Stomach (tissue), 9 donors: Measurements from ENCODE around the gene LNX1. TPM values are rescaled to one million over a fixed set of nuclear protein-coding genes. Genes with fewer than 3 reads are reported as not detected.

Experiments
- DNase-seq, 2 donors: peaks; one replicate each; pipeline versions ENCODE4 v3.0.0 to v3.0.0-alpha.2; 2013 to 2019
- H3K27ac ChIP-seq, 5 donors: fragments of 200-600 bp in 4 of 5; sonication (generic) in 4 of 5; one replicate each; pipeline ENCODE4 v1.5.1; 2013 to 2019; ENCODE audit warnings: mild to moderate bottlenecking in 1 of 5, moderate library complexity in 1 of 5
- H3K27me3 ChIP-seq, 3 donors: fragments of 200-600 bp; sonication (generic); one replicate each; pipeline ENCODE4 v1.5.1; 2017 to 2019; ENCODE audit warnings: mixed run types in 1 of 3
- H3K36me3 ChIP-seq, 4 donors: fragments of 200-600 bp; sonication (generic); 1 replicate in 3 of 4; 2 replicates in 1 of 4; pipeline ENCODE4 v1.5.1; 2016 to 2019
- H3K4me1 ChIP-seq, 4 donors: fragments of 200-600 bp; sonication (generic); one replicate each; pipeline ENCODE4 v1.5.1; 2016 to 2019
- H3K4me3 ChIP-seq, 4 donors: fragments of 200-600 bp; sonication (generic) in 3 of 4; one replicate each; pipeline ENCODE4 v1.5.1; 2016 to 2019; ENCODE audit warnings: mild to moderate bottlenecking in 1 of 4
- H3K9me3 ChIP-seq, 4 donors: fragments of 200-600 bp; sonication (generic); one replicate each; pipeline ENCODE4 v1.5.1; 2016 to 2019
- EP300 ChIP-seq: sonication (generic); formaldehyde crosslinking; IDR thresholded peaks from one replicate; pipeline ENCODE4 v1.6.1; 2017; ENCODE audit warnings: antibody characterized with exemption
- POLR2A ChIP-seq, 4 donors: fragments of 450-650 bp; IDR thresholded peaks; one replicate each; pipeline ENCODE4 v1.6.1; 2016; ENCODE audit warnings: antibody characterized with exemption in 4 of 4, control low read depth in 2 of 4, mild to moderate bottlenecking in 1 of 4, moderate library complexity in 1 of 4
- POLR2AphosphoS5 ChIP-seq, 3 donors: sonication (generic); formaldehyde crosslinking; IDR thresholded peaks; one replicate each; pipeline ENCODE4 v1.6.1; 2016; ENCODE audit warnings: antibody characterized with exemption in 3 of 3
- WGBS, 5 donors: extraction: QIAGEN DNeasy Blood & Tissue Kit in 3 of 5; methylation state at CpG; one replicate each; pipeline versions ENCODE4 v1.1.5 to v1.1.7; 2013 to 2018; 5-methylcytosine and 5-hydroxymethylcytosine counted together
- intact Hi-C: fragments of 100-400 bp; cut with DNase I; formaldehyde crosslinking; loops from one replicate; pipeline ENCODE4 v1.15.1; 2023; ENCODE audit warnings: low total_unique reads
- polyA plus RNA-seq, 3 donors: library from polyadenylated mRNA; stranded (reverse); fragments of 200-250 nt; gene quantifications; one replicate each; pipeline ENCODE4 v1.2.3, GENCODE V29; 2013
- total RNA-seq, 5 donors: library from RNA; depleted of rRNA; stranded (reverse); fragments of >200 nt; gene quantifications; one replicate each; pipeline versions ENCODE4 v1.1.0 to v1.2.3, GENCODE V29; 2014 to 2016
- TF ChIP-seq, protein P1 (sequence below), 7 experiments: fragments of 450-650 bp in 4 of 7; fragments of 200-600 bp in 3 of 7; sonication (generic) in 3 of 7; IDR thresholded peaks; one replicate each; pipeline ENCODE4 v1.5.1; 2016 to 2019; ENCODE audit warnings: antibody characterized with exemption in 7 of 7, control low read depth in 2 of 7, mild to moderate bottlenecking in 1 of 7
- donor health status: healthy with polysubstance abuse.
- donor health status: Bipolar disorder and iron deficiency.
- donor health status: healthy.

Gene LNX1
- total and polyA plus RNA-seq, 8 donors, result 5.4 to 30.9 (median 11.6) TPM

DNA sequence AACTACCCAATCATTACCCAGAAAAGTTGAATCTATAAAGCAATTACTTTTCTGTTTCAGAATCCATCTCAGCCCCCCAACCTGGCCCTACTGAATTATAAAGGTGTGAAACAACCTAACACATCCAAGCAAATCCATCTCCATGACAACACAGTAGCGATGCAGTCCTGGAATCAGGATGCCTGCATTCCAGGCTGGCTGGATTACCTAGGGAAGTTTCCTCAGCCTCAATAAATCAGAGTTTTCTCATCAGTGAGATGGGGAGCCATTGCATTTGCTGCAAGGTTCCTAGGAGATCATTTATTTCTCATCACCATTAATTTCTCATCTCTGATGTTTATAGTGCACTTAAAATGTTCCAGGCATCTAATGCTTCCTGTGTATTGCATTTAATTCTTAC, 46.0 kb downstream of the LNX1 start:
- peaks cover 0 to 34% (median 8%) of the 10 kb centered on the region in 4 donors for H3K4me1 ChIP-seq
- TF ChIP-seq, protein P1, sequence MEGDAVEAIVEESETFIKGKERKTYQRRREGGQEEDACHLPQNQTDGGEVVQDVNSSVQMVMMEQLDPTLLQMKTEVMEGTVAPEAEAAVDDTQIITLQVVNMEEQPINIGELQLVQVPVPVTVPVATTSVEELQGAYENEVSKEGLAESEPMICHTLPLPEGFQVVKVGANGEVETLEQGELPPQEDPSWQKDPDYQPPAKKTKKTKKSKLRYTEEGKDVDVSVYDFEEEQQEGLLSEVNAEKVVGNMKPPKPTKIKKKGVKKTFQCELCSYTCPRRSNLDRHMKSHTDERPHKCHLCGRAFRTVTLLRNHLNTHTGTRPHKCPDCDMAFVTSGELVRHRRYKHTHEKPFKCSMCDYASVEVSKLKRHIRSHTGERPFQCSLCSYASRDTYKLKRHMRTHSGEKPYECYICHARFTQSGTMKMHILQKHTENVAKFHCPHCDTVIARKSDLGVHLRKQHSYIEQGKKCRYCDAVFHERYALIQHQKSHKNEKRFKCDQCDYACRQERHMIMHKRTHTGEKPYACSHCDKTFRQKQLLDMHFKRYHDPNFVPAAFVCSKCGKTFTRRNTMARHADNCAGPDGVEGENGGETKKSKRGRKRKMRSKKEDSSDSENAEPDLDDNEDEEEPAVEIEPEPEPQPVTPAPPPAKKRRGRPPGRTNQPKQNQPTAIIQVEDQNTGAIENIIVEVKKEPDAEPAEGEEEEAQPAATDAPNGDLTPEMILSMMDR (IDR thresholded peaks at IDR 0.05), result no peak
- TF ChIP-seq POLR2AphosphoS5 (IDR thresholded peaks at IDR 0.05) (no peak), POLR2A (IDR thresholded peaks at IDR 0.05) (no peak), EP300 (no peak)
- no peak overlapping the region for H3K27ac ChIP-seq
- no peaks in the 10 kb centered on the region for H3K27me3 ChIP-seq
- intact Hi-C loops, result no loop called here
- no peaks in the 10 kb centered on the region for H3K36me3 ChIP-seq
- 72 to 100% (median 94%) methylated on average over 1 of the region's 1 CpG for WGBS, 5 donors
- no peak for DNase-seq
- H3K4me3 ChIP-seq, result no peak overlapping the region
- H3K9me3 ChIP-seq, result no peaks in the 10 kb centered on the region

DNA sequence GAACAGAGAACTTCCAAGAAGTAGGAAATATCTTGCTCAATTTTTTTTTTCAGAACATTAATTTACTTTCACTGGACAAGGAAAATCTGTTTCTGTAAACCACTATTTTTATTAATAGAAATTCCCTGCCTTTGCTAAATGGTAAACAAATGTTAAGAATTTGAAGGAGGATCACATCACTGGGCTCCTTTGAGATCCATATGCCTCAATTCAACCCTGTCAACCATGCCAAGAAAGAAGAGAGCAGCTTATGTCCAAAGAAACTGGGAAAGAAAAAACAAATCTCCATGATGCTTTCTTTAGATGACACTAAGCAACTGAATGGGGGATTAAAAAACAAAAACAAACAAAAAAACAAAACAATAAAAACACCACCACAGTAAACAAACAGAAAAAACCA, 47.7 kb downstream of the LNX1 start:
- peak in 1 of 2 donors; percentile 38 for DNase-seq
- H3K27ac ChIP-seq, result no peak overlapping the region
- no peaks in the 10 kb centered on the region for H3K27me3 ChIP-seq
- H3K4me1 ChIP-seq, result peaks cover 0 to 35% (median 8%) of the 10 kb centered on the region in 4 donors
- H3K4me3 ChIP-seq, result no peak overlapping the region
- no peak for TF ChIP-seq EP300
- no peak for TF ChIP-seq POLR2A (IDR thresholded peaks at IDR 0.05)
- TF ChIP-seq, protein P1 (IDR thresholded peaks at IDR 0.05), result no peak
- no peak for TF ChIP-seq POLR2AphosphoS5 (IDR thresholded peaks at IDR 0.05)
- H3K9me3 ChIP-seq, result no peaks in the 10 kb centered on the region
- H3K36me3 ChIP-seq, result no peaks in the 10 kb centered on the region
- intact Hi-C loops, result no loop called here

DNA sequence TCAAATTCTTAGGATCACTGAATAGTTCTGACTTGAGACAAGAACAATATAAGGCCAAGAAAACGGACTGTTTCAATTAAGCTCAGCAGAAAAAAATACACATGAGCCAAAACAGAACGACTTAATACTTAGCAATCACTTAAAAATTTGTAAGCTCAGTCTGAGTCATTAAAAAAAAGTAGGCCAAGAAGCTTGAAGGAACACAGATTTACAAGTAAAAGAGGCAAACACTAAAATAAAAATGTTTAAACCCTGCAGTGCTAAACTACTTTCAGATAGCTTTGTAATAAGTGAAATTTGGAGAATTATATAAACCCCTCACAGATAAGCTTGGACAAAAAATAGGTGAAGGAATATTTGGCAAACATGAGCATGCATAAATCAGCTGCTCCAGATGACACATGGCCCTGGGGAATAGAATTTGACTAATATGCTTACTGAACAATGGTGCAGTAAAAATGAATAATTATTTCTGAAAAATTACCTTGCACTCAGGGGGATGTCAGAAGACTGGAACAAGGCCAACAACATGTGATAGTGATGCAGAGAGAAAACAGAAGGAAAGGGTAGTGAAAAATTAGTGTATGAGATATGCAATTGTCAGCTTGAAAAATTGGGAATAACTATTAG, 49.6 kb downstream of the LNX1 start:
- H3K27ac ChIP-seq, result peak overlapping the region in 4 of 5 donors; percentile 47 to 72 (median 61)
- H3K27me3 ChIP-seq, result no peaks in the 10 kb centered on the region
- H3K36me3 ChIP-seq, result no peaks in the 10 kb centered on the region
- no peaks in the 10 kb centered on the region for H3K9me3 ChIP-seq
- intact Hi-C loops, result no loop called here
- DNase-seq, result peak in 1 of 2 donors; percentile 72
- peaks cover 0 to 44% (median 12%) of the 10 kb centered on the region in 4 donors for H3K4me1 ChIP-seq
- no peak overlapping the region for H3K4me3 ChIP-seq
- TF ChIP-seq, protein P1 (IDR thresholded peaks at IDR 0.05), result no peak
- TF ChIP-seq POLR2A (IDR thresholded peaks at IDR 0.05), result no peak
- TF ChIP-seq POLR2AphosphoS5 (IDR thresholded peaks at IDR 0.05), result no peak
- no peak for TF ChIP-seq EP300
- 33 to 51% (median 37%) methylated on average over 2 of the region's 2 CpGs for WGBS, 5 donors

DNA sequence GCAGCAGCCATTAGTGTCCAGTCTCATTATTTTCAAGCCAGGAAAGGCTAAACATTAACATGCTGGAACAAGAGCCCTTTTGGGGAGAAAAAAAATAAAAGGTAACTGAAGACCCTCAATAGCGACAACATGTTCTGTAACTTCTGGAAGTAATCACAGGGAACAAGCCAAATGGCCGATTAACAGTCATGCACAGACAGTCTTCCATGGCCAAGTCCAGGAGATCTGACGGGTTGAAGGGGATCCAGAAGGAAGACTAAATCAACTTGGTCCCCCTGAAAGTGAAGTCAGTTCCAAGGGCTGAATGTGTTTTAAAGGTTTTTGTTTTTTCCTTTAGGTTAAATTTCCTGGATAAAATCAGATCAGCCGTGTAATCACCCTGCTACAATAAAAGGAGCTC, 52.5 kb downstream of the LNX1 start:
- peak in 1 of 2 donors; percentile 23 for DNase-seq
- Histone ChIP-seq H3K27ac (no peak overlapping the region), H3K4me3 (no peak overlapping the region), H3K9me3 (no peaks in the 10 kb centered on the region), H3K36me3 (no peaks in the 10 kb centered on the region), H3K4me1 (peaks cover 0 to 44% (median 14%) of the 10 kb centered on the region in 4 donors), H3K27me3 (no peaks in the 10 kb centered on the region)
- TF ChIP-seq POLR2AphosphoS5 (IDR thresholded peaks at IDR 0.05), result no peak
- TF ChIP-seq, protein P1 (IDR thresholded peaks at IDR 0.05), result no peak
- no peak for TF ChIP-seq POLR2A (IDR thresholded peaks at IDR 0.05)
- TF ChIP-seq EP300, result no peak
- WGBS, 5 donors, result 84 to 92% (median 91%) methylated on average over 4 of the region's 4 CpGs
- intact Hi-C loops, result no loop called here
